Tibial artery (tissue), 4 donors: Measurements from ENCODE around the gene ILDR2.

Experiments
- DNase-seq, 2 donors: peaks; one replicate each; pipeline ENCODE4 v3.0.0-alpha.2; 2019
- H3K27ac ChIP-seq, 2 donors: fragments of 200-600 bp; sonication (generic) in 1 of 2; 1 replicate in 1 of 2; 2 replicates in 1 of 2; pipeline ENCODE4 v1.5.1; 2018 to 2019; ENCODE audit warnings: mild to moderate bottlenecking in 1 of 2
- H3K27me3 ChIP-seq, 2 donors: fragments of 200-600 bp; sonication (generic) in 1 of 2; one replicate each; pipeline versions ENCODE4 v1.5.1 to v1.6.0; 2016 to 2019
- H3K36me3 ChIP-seq, 3 donors: fragments of 200-600 bp; sonication (generic) in 2 of 3; one replicate each; pipeline ENCODE4 v1.5.1; 2016 to 2019; ENCODE audit warnings: mild to moderate bottlenecking in 2 of 3
- H3K4me1 ChIP-seq, 4 donors: fragments of 200-600 bp; sonication (generic) in 2 of 4; 1 replicate in 3 of 4; 2 replicates in 1 of 4; pipeline ENCODE4 v1.5.1; 2016 to 2019
- H3K4me3 ChIP-seq, 2 donors: fragments of 200-600 bp; sonication (generic) in 1 of 2; 1 replicate in 1 of 2; 2 replicates in 1 of 2; pipeline ENCODE4 v1.5.1; 2018 to 2019; ENCODE audit warnings: mild to moderate bottlenecking in 2 of 2
- H3K9me3 ChIP-seq, 3 donors: fragments of 200-600 bp; sonication (generic) in 1 of 3; one replicate each; pipeline ENCODE4 v1.5.1; 2016 to 2019
- intact Hi-C: fragments of 100-400 bp; cut with DNase I; formaldehyde crosslinking; loops from one replicate; pipeline ENCODE4 v1.15.0; 2023; ENCODE audit warnings: low total_unique reads
- TF ChIP-seq, protein P1 (sequence below), 2 experiments: fragments of 200-600 bp in 1 of 2; fragments of 450-650 bp in 1 of 2; IDR thresholded peaks; one replicate each; pipeline ENCODE4 v1.5.1; 2017 to 2019; ENCODE audit warnings: antibody characterized with exemption in 2 of 2, mild to moderate bottlenecking in 1 of 2, moderate library complexity in 1 of 2

The ILDR2 gene

GRCh38 chr1:166933140-166933539, 42.2 kb downstream of the ILDR2 start:
- Histone ChIP-seq H3K27ac (no peak overlapping the region), H3K27me3 (no peaks in the 10 kb centered on the region), H3K36me3 (no peaks in the 10 kb centered on the region), H3K4me3 (no peak overlapping the region), H3K9me3 (no peaks in the 10 kb centered on the region), H3K4me1 (no peaks in the 10 kb centered on the region)
- TF ChIP-seq, protein P1, sequence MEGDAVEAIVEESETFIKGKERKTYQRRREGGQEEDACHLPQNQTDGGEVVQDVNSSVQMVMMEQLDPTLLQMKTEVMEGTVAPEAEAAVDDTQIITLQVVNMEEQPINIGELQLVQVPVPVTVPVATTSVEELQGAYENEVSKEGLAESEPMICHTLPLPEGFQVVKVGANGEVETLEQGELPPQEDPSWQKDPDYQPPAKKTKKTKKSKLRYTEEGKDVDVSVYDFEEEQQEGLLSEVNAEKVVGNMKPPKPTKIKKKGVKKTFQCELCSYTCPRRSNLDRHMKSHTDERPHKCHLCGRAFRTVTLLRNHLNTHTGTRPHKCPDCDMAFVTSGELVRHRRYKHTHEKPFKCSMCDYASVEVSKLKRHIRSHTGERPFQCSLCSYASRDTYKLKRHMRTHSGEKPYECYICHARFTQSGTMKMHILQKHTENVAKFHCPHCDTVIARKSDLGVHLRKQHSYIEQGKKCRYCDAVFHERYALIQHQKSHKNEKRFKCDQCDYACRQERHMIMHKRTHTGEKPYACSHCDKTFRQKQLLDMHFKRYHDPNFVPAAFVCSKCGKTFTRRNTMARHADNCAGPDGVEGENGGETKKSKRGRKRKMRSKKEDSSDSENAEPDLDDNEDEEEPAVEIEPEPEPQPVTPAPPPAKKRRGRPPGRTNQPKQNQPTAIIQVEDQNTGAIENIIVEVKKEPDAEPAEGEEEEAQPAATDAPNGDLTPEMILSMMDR (IDR thresholded peaks at IDR 0.05): no peak
- intact Hi-C loops: no loop called here
- DNase-seq: no peak

- DNase-seq: no peak
- TF ChIP-seq, protein P1 (IDR thresholded peaks at IDR 0.05): no peak
- H3K27me3 ChIP-seq: no peaks in the 10 kb centered on the region
- no peaks in the 10 kb centered on the region for H3K36me3 ChIP-seq
- intact Hi-C loops: no loop called here
- no peaks in the 10 kb centered on the region for H3K4me1 ChIP-seq
- H3K4me3 ChIP-seq: no peak overlapping the region
- H3K27ac ChIP-seq: no peak overlapping the region
- H3K9me3 ChIP-seq: no peaks in the 10 kb centered on the region
These were observed 45.4 kb downstream of the ILDR2 start for GRCh38 chr1:166929911-166930310.

DNA sequence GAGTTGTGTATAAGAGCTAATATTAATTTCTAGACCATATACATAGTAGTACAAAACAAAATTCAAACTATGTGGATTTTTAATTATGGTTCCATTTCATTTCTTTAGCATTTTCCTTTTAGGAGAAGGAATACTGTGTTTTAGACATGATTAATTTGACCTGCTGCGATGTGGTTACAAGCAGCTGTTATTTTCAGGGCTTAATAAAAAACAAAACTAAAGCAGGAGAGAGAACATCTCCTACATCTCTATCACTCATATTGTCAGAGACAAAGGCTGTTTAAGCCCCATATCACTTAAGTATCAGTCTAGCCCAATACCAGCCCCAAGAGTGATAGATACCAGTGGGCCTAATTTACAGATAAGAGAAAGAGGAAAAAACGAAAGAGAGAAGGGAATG, 47.6 kb downstream of the ILDR2 start:
- Histone ChIP-seq H3K27me3 (no peaks in the 10 kb centered on the region), H3K4me3 (no peak overlapping the region), H3K9me3 (no peaks in the 10 kb centered on the region), H3K4me1 (no peaks in the 10 kb centered on the region), H3K27ac (no peak overlapping the region), H3K36me3 (no peaks in the 10 kb centered on the region)
- DNase-seq: no peak
- TF ChIP-seq, protein P1 (IDR thresholded peaks at IDR 0.05): no peak
- intact Hi-C loops: no loop called here

DNA sequence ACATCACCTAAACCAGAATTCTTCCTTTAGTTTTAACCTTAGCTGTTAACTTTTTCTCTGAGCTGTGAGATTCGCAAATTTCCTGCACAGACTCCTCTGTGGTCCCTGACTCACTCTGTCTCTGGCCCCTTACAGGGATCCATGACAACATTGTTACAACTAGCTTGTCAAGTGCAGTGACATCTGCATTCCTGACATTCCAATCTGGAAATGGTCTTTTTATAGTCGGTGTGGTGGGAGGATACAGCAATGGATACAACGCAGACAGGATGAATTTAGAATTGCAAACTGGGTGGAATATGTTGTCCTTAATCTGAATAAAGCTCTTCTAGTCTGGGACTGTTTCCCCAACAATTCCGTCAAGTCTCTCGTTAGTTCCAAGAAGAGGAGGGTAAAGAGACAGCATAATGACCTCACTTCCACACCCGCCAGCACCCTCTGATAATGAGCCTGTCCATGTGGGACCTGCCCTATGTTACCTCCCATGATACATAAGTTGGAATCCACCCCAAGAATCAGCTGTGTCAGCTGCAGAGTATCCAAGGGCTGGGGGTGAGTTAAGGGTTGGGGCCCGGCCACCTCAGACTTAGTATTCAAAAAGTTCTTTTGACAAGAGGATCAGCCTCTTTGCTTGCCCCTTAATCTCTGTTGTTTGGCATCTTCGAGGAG, 49.4 kb downstream of the ILDR2 start:
- H3K36me3 ChIP-seq: no peaks in the 10 kb centered on the region
- no peak for DNase-seq
- H3K27me3 ChIP-seq: peaks cover 0 to 11% of the 10 kb centered on the region in 2 donors
- no peak overlapping the region for H3K4me3 ChIP-seq
- H3K4me1 ChIP-seq: peaks cover 0 to 4% (median 4%) of the 10 kb centered on the region in 4 donors
- H3K27ac ChIP-seq: no peak overlapping the region
- no peaks in the 10 kb centered on the region for H3K9me3 ChIP-seq
- intact Hi-C loops: no loop called here
- TF ChIP-seq, protein P1 (IDR thresholded peaks at IDR 0.05): no peak

DNA sequence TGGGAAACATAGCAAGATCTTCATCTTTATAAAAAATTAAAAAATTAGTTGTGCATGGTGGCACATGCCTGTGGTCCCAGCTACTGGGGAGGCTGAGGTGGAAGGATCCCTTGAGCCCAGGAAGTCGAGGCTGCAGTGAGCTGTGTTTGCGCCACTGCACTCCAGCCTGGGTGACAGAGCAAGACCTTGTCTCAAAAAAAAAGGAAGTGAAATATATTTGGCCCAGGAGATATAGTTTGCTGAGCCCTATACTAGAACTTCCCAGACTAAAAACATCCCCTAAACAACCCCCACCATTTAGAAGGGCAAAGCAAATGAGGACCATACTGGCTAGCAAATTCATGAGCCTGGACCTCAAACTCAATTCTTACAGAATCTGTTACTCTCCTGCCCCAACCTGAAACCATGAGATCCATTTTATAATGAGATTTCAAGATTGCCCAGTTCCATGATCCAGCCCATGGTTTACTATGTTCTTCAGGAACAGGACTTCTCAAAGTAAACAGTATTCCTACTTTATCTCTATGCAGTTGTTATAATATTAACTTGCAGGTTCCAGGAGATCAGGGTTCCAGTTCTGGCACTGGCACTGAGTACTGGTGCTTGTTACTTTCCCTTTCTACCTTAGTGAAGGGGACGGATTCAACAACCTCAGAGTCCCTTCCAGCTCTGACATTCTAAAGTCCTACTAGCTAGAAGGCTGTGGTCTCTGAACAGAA, 50.4 kb downstream of the ILDR2 start:
- intact Hi-C loops: no loop called here
- no peak for DNase-seq
- no peak overlapping the region for H3K27ac ChIP-seq
- H3K27me3 ChIP-seq: peaks cover 0 to 21% of the 10 kb centered on the region in 2 donors
- peaks cover 0 to 12% (median 11%) of the 10 kb centered on the region in 4 donors for H3K4me1 ChIP-seq
- H3K9me3 ChIP-seq: no peaks in the 10 kb centered on the region
- no peak overlapping the region for H3K4me3 ChIP-seq
- TF ChIP-seq, protein P1 (IDR thresholded peaks at IDR 0.05): no peak
- no peaks in the 10 kb centered on the region for H3K36me3 ChIP-seq
